ENCODE data around the gene RND2. TPM values are rescaled to one million over a fixed set of nuclear protein-coding genes. Genes with fewer than 3 reads are reported as not detected.
"Not testable (repeated sequence)": the region's sequence is repeated elsewhere in the genome, so short reads cannot be mapped to it uniquely, and the experiment has no call there.

RND2 gene
- total RNA-seq, 1 donor: 0.36 TPM

- peak overlapping the region; percentile 32 for H3K27ac ChIP-seq (ENCODE audit: low read depth, low read length)
- peak overlapping the region; percentile 61 for H3K4me3 ChIP-seq (ENCODE audit: insufficient read depth, low read length)
- H3K9me3 ChIP-seq (ENCODE audit: low read depth, low read length): no peaks in the 10 kb centered on the region
- peak overlapping the region; percentile 92 for H3K4me2 ChIP-seq (ENCODE audit: insufficient read depth, low read length)
- DNase-seq (ENCODE audit: insufficient read length, low spot score, missing footprints): no peak
- TF ChIP-seq CTCF (IDR thresholded peaks at IDR 0.05; ENCODE audit: extremely low read depth, low read depth, low read length): no peak
- peaks cover 39% of the 10 kb centered on the region for H3K36me3 ChIP-seq (ENCODE audit: insufficient read depth, low read length)
- peaks cover 30% of the 10 kb centered on the region for H3K4me1 ChIP-seq (ENCODE audit: insufficient read depth, low read length)
- peaks cover 22% of the 10 kb centered on the region for H4K20me1 ChIP-seq (ENCODE audit: insufficient read depth, low read length)
- peak overlapping the region; percentile 58 for H2AFZ ChIP-seq (ENCODE audit: low read length)
- H3K27me3 ChIP-seq (ENCODE audit: insufficient read depth, low read length): no peaks in the 10 kb centered on the region
- peaks cover 32% of the 10 kb centered on the region for H3K79me2 ChIP-seq (ENCODE audit: insufficient read depth, low read length)
Measured at GRCh38 chr17:42997390-42997983, 27.5 kb upstream of the RND2 start.

- peak; percentile 86 for TF ChIP-seq CTCF (IDR thresholded peaks at IDR 0.05; ENCODE audit: extremely low read depth, low read depth, low read length)
- Histone ChIP-seq H3K4me2 (ENCODE audit: insufficient read depth, low read length) (peak within 1 kb of the TSS; percentile 92), H3K27me3 (ENCODE audit: insufficient read depth, low read length) (no peaks in the 10 kb centered on the region), H3K27ac (ENCODE audit: low read depth, low read length) (peak within 1 kb of the TSS; percentile 94), H3K9me3 (ENCODE audit: low read depth, low read length) (no peaks in the 10 kb centered on the region), H3K4me3 (ENCODE audit: insufficient read depth, low read length) (peak within 1 kb of the TSS; percentile 92), H2AFZ (ENCODE audit: low read length) (peak within 1 kb of the TSS; percentile 62), H4K20me1 (ENCODE audit: insufficient read depth, low read length) (peaks cover 24% of the 10 kb centered on the region), H3K79me2 (ENCODE audit: insufficient read depth, low read length) (peaks cover 30% of the 10 kb centered on the region), H3K4me1 (ENCODE audit: insufficient read depth, low read length) (peaks cover 32% of the 10 kb centered on the region), H3K36me3 (ENCODE audit: insufficient read depth, low read length) (peaks cover 39% of the 10 kb centered on the region)
- peak; percentile 92 for DNase-seq (ENCODE audit: insufficient read length, low spot score, missing footprints)
Measured at GRCh38 chr17:42997984-42998938, 26.8 kb upstream of the RND2 start, which contains the start of gene RPL27. Gene RPL27 (plus strand): TSS chr17:42998419. CDS start chr17:42998751, 332 bp downstream.

GRCh38 chr17:42999003-42999525, 26.0 kb upstream of the RND2 start:
- TF ChIP-seq CTCF (IDR thresholded peaks at IDR 0.05; ENCODE audit: extremely low read depth, low read depth, low read length): no peak
- peak overlapping the region; percentile 82 for H3K4me2 ChIP-seq (ENCODE audit: insufficient read depth, low read length)
- H3K27me3 ChIP-seq (ENCODE audit: insufficient read depth, low read length): no peaks in the 10 kb centered on the region
- no peak overlapping the region for H2AFZ ChIP-seq (ENCODE audit: low read length)
- peaks cover 27% of the 10 kb centered on the region for H3K79me2 ChIP-seq (ENCODE audit: insufficient read depth, low read length)
- no peaks in the 10 kb centered on the region for H3K9me3 ChIP-seq (ENCODE audit: low read depth, low read length)
- peak overlapping the region; percentile 94 for H3K27ac ChIP-seq (ENCODE audit: low read depth, low read length)
- peaks cover 30% of the 10 kb centered on the region for H4K20me1 ChIP-seq (ENCODE audit: insufficient read depth, low read length)
- H3K4me1 ChIP-seq (ENCODE audit: insufficient read depth, low read length): peaks cover 39% of the 10 kb centered on the region
- DNase-seq (ENCODE audit: insufficient read length, low spot score, missing footprints): no peak
- H3K4me3 ChIP-seq (ENCODE audit: insufficient read depth, low read length): peak overlapping the region; percentile 92
- H3K36me3 ChIP-seq (ENCODE audit: insufficient read depth, low read length): peaks cover 39% of the 10 kb centered on the region

GRCh38 chr17:43000894-43001293, 24.1 kb upstream of the RND2 start:
- Histone ChIP-seq H3K79me2 (ENCODE audit: insufficient read depth, low read length) (peaks cover 27% of the 10 kb centered on the region), H3K4me1 (ENCODE audit: insufficient read depth, low read length) (peaks cover 43% of the 10 kb centered on the region), H4K20me1 (ENCODE audit: insufficient read depth, low read length) (peaks cover 30% of the 10 kb centered on the region), H3K36me3 (ENCODE audit: insufficient read depth, low read length) (peaks cover 39% of the 10 kb centered on the region), H3K27ac (ENCODE audit: low read depth, low read length) (peak overlapping the region; percentile 19)
- H2AFZ ChIP-seq (ENCODE audit: low read length); H3K27me3 ChIP-seq (ENCODE audit: insufficient read depth, low read length); H3K4me2 ChIP-seq (ENCODE audit: insufficient read depth, low read length); H3K4me3 ChIP-seq (ENCODE audit: insufficient read depth, low read length); DNase-seq (ENCODE audit: insufficient read length, low spot score, missing footprints); H3K9me3 ChIP-seq (ENCODE audit: low read depth, low read length): not testable (repeated sequence)
